PC-3 (cell line): ENCODE results near the gene MED8.

Experiments used
- CTCF ChIP-seq: fragments of 300-600 bp; sonication (generic); conservative IDR thresholded peaks from 2 replicates; pipeline ENCODE4 v1.5.1; 2017; ENCODE audit warnings: antibody characterized with exemption, low read depth, mild to moderate bottlenecking, low read length
- EZH2 ChIP-seq: fragments of 300-600 bp; sonication (generic); IDR thresholded peaks from one replicate; pipeline ENCODE4 v1.6.1; 2017; ENCODE audit warnings: antibody characterized with exemption, mild to moderate bottlenecking, low read length; ENCODE audit not compliant: unreplicated experiment
- EZH2phosphoT487 ChIP-seq: fragments of 300-600 bp; sonication (generic); IDR thresholded peaks from 2 replicates; pipeline ENCODE4 v1.6.1; 2018; ENCODE audit warnings: mild to moderate bottlenecking, antibody characterized with exemption, low read length, borderline replicate concordance

- TF ChIP-seq CTCF (no peak), EZH2 (no peak), EZH2phosphoT487 (no peak)
Measured at GRCh38 chr1:43419627-43420425, 30.2 kb upstream of the MED8 start.
